Ishikawa (cell line): ENCODE results near the gene POT1.

Experiments
- EP300 ChIP-seq: IDR thresholded peaks from 2 replicates; pipeline ENCODE4 v1.6.1; 2012; ENCODE audit warnings: borderline replicate concordance
- NFIC ChIP-seq: IDR thresholded peaks from 2 replicates; pipeline ENCODE4 v1.6.1; 2012
- TAF1 ChIP-seq: IDR thresholded peaks from 2 replicates; pipeline ENCODE4 v1.6.1; 2012; ENCODE audit warnings: low read depth, mild to moderate bottlenecking
- ZBTB7A ChIP-seq: IDR thresholded peaks from 2 replicates; pipeline ENCODE4 v1.6.1; 2012; ENCODE audit warnings: low read depth
- TF ChIP-seq, protein P1 (sequence below): IDR thresholded peaks from 2 replicates; pipeline ENCODE4 v1.6.1; 2012; ENCODE audit warnings: low read depth, mild to moderate bottlenecking
- TF ChIP-seq, protein P2 (sequence below): IDR thresholded peaks from 2 replicates; pipeline ENCODE4 v1.6.1; 2012

DNA sequence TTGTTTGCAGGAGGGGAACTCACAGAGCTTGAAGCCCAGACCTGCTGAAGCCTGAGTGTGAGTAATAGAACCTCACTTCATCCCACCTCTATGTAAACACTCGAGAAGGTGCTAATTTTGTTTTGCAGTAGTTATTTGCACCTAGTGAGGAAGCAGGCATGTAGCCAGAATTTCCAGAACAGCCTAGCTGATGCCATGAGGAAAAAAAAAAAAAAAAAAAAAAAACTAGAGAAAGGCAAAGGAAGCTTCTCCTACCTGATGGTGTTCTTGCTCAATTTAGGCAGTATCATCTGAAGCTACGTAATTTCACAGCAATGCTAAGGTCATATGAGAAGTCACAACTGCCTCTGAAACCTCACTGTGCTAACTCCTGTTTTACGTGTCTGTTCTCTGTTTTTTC lies 150.4 kb downstream of the POT1 start:
- TF ChIP-seq TAF1, result no peak
- TF ChIP-seq NFIC, result no peak
- no peak for TF ChIP-seq EP300
- TF ChIP-seq, protein P1, sequence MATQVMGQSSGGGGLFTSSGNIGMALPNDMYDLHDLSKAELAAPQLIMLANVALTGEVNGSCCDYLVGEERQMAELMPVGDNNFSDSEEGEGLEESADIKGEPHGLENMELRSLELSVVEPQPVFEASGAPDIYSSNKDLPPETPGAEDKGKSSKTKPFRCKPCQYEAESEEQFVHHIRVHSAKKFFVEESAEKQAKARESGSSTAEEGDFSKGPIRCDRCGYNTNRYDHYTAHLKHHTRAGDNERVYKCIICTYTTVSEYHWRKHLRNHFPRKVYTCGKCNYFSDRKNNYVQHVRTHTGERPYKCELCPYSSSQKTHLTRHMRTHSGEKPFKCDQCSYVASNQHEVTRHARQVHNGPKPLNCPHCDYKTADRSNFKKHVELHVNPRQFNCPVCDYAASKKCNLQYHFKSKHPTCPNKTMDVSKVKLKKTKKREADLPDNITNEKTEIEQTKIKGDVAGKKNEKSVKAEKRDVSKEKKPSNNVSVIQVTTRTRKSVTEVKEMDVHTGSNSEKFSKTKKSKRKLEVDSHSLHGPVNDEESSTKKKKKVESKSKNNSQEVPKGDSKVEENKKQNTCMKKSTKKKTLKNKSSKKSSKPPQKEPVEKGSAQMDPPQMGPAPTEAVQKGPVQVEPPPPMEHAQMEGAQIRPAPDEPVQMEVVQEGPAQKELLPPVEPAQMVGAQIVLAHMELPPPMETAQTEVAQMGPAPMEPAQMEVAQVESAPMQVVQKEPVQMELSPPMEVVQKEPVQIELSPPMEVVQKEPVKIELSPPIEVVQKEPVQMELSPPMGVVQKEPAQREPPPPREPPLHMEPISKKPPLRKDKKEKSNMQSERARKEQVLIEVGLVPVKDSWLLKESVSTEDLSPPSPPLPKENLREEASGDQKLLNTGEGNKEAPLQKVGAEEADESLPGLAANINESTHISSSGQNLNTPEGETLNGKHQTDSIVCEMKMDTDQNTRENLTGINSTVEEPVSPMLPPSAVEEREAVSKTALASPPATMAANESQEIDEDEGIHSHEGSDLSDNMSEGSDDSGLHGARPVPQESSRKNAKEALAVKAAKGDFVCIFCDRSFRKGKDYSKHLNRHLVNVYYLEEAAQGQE, result no peak
- TF ChIP-seq ZBTB7A, result no peak
- TF ChIP-seq, protein P2, sequence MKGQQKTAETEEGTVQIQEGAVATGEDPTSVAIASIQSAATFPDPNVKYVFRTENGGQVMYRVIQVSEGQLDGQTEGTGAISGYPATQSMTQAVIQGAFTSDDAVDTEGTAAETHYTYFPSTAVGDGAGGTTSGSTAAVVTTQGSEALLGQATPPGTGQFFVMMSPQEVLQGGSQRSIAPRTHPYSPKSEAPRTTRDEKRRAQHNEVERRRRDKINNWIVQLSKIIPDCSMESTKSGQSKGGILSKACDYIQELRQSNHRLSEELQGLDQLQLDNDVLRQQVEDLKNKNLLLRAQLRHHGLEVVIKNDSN, result no peak
